ENCODE measurements around the gene UNC5B.

GRCh38 chr10:71209731-71210541 lies 2.4 kb upstream of the UNC5B start:
- TF ChIP-seq GATA3 (IDR thresholded peaks at IDR 0.05; ENCODE audit: low read depth, low read length) = no peak
- TF ChIP-seq GATA2 (IDR thresholded peaks at IDR 0.05; ENCODE audit: low read depth, low read length) = no peak

Measured in SH-SY5Y (cell line).